ENCODE data around the gene CYP24A1. TPM values are rescaled to one million over a fixed set of nuclear protein-coding genes. Genes with fewer than 3 reads are reported as not detected.

CYP24A1 gene
- total RNA-seq, 2 donors from 2014 or later: 0.13 TPM; not detected in 1

DNA sequence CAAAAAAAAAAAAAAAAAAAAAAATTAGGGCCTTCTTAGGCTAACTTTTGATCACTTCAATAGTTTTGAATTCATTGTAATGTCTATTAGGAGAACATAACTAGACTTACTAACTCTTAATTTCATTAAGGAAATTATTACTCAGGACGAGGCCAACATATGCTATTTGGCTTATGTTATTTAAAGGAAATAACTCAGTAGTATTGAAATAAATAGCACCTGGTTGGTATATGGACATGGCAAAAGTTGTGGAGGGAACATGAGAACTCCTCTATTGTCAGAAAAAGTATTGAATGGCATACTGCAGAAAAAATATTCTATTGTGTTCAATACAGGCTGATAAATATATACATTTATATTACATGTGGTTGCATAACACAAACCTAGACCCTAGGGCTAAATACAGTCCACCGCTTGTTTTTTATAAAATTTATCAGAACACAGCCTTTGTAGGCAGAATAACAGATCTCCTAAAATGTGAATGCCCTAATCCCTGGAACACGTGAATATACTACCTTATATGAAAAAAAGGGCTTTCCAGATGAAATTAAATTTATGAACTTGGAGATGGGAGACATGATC, 18.0 kb downstream of the CYP24A1 start:
- Histone ChIP-seq H3K9ac (ENCODE audit: extremely low read depth, low read length, poor library complexity, severe bottlenecking) (no peak overlapping the region), H3K9me3 (ENCODE audit: control insufficient read depth, low read length) (no peaks in the 10 kb centered on the region), H3K36me3 (ENCODE audit: control insufficient read depth, insufficient read depth, low read length) (no peaks in the 10 kb centered on the region), H3K27ac (ENCODE audit: low read depth, low read length) (no peak overlapping the region), H3K4me3 (ENCODE audit: low read length) (no peak overlapping the region), H3K4me1 (ENCODE audit: control insufficient read depth, insufficient read depth, low read length) (no peaks in the 10 kb centered on the region), H3K27me3 (ENCODE audit: control insufficient read depth, insufficient read depth, low read length, poor library complexity, severe bottlenecking) (no peaks in the 10 kb centered on the region)
- Mint-ChIP-seq H3K27me3 (ENCODE audit: insufficient read depth) (no peaks in the 10 kb centered on the region), H3K36me3 (ENCODE audit: low read depth) (no peaks in the 10 kb centered on the region), H3K4me1 (no peaks in the 10 kb centered on the region), H3K27ac (no peak overlapping the region), H3K4me3 (no peak overlapping the region), H3K9me3 (no peaks in the 10 kb centered on the region)
- TF ChIP-seq, protein P1, sequence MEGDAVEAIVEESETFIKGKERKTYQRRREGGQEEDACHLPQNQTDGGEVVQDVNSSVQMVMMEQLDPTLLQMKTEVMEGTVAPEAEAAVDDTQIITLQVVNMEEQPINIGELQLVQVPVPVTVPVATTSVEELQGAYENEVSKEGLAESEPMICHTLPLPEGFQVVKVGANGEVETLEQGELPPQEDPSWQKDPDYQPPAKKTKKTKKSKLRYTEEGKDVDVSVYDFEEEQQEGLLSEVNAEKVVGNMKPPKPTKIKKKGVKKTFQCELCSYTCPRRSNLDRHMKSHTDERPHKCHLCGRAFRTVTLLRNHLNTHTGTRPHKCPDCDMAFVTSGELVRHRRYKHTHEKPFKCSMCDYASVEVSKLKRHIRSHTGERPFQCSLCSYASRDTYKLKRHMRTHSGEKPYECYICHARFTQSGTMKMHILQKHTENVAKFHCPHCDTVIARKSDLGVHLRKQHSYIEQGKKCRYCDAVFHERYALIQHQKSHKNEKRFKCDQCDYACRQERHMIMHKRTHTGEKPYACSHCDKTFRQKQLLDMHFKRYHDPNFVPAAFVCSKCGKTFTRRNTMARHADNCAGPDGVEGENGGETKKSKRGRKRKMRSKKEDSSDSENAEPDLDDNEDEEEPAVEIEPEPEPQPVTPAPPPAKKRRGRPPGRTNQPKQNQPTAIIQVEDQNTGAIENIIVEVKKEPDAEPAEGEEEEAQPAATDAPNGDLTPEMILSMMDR (conservative IDR thresholded peaks at IDR 0.05): no peak
- 90% methylated on average over 3 of the region's 3 CpGs; no CpG with 5 or more reads in 1 of the 2 experiments for WGBS, 2 experiments (ENCODE audit: insufficient coverage in 1 of 2, insufficient read length in 1 of 2)
- DNase-seq: no peak

DNA sequence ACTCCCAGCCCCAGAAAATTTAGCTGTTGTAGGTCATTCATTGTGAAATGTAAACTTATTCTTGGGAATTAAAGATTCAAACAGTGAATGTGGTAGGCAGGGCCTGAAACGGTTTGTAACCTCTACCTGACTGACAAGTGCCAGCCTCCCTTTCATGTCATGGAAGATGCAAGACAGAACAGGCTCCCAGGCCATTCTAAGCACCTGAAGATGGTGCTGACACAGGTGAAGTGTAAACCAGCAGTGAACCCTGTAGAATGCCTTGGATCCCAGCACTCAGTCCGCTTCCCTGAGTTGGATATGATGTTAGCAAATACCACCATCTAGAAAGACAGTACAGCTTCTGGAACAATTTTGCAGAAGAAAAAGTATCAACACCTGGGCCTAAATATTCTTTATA, 19.3 kb downstream of the CYP24A1 start:
- no peak overlapping the region for H3K4me3 ChIP-seq (ENCODE audit: low read length)
- no peak overlapping the region for H3K9ac ChIP-seq (ENCODE audit: extremely low read depth, low read length, poor library complexity, severe bottlenecking)
- DNase-seq: no peak
- no peaks in the 10 kb centered on the region for H3K9me3 Mint-ChIP-seq
- H3K36me3 Mint-ChIP-seq (ENCODE audit: low read depth): no peaks in the 10 kb centered on the region
- WGBS, 2 experiments (ENCODE audit: insufficient coverage in 1 of 2, insufficient read length in 1 of 2): 68 to 75% methylated on average over 1 to 2 of the region's 2 CpGs
- TF ChIP-seq, protein P1 (conservative IDR thresholded peaks at IDR 0.05): no peak
- no peaks in the 10 kb centered on the region for H3K27me3 ChIP-seq (ENCODE audit: control insufficient read depth, insufficient read depth, low read length, poor library complexity, severe bottlenecking)
- no peaks in the 10 kb centered on the region for H3K4me1 ChIP-seq (ENCODE audit: control insufficient read depth, insufficient read depth, low read length)
- no peak overlapping the region for H3K27ac Mint-ChIP-seq
- no peak overlapping the region for H3K27ac ChIP-seq (ENCODE audit: low read depth, low read length)
- no peaks in the 10 kb centered on the region for H3K9me3 ChIP-seq (ENCODE audit: control insufficient read depth, low read length)
- no peaks in the 10 kb centered on the region for H3K36me3 ChIP-seq (ENCODE audit: control insufficient read depth, insufficient read depth, low read length)
- H3K4me1 Mint-ChIP-seq: no peaks in the 10 kb centered on the region
- no peaks in the 10 kb centered on the region for H3K27me3 Mint-ChIP-seq (ENCODE audit: insufficient read depth)
- no peak overlapping the region for H3K4me3 Mint-ChIP-seq

DNA sequence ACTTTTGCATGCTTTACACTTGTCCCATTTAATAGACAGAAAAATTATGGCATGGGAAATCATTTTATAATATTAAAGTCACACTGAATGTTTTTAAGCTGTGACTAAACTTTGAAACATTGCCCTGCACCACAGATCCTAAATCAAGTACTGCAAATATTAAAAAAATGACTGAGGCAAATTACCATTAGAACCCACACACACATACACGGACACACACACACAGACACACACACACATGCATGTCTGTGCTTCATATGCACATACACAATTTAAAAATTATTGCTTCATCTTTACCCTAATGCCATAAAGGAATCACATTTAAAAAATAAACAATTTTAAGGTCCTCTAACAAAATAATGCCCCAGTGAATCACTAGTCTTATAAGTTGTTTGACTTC, 19.9 kb downstream of the CYP24A1 start:
- H3K9me3 ChIP-seq (ENCODE audit: control insufficient read depth, low read length): no peaks in the 10 kb centered on the region
- H3K36me3 ChIP-seq (ENCODE audit: control insufficient read depth, insufficient read depth, low read length): no peaks in the 10 kb centered on the region
- H3K4me3 Mint-ChIP-seq: no peak overlapping the region
- 92% methylated on average over 1 of the region's 1 CpG; no CpG with 5 or more reads in 1 of the 2 experiments for WGBS, 2 experiments (ENCODE audit: insufficient coverage in 1 of 2, insufficient read length in 1 of 2)
- H3K27ac ChIP-seq (ENCODE audit: low read depth, low read length): no peak overlapping the region
- H3K36me3 Mint-ChIP-seq (ENCODE audit: low read depth): no peaks in the 10 kb centered on the region
- H3K4me1 Mint-ChIP-seq: no peaks in the 10 kb centered on the region
- no peak for DNase-seq
- no peak overlapping the region for H3K9ac ChIP-seq (ENCODE audit: extremely low read depth, low read length, poor library complexity, severe bottlenecking)
- H3K9me3 Mint-ChIP-seq: no peaks in the 10 kb centered on the region
- no peaks in the 10 kb centered on the region for H3K4me1 ChIP-seq (ENCODE audit: control insufficient read depth, insufficient read depth, low read length)
- H3K27me3 Mint-ChIP-seq (ENCODE audit: insufficient read depth): no peaks in the 10 kb centered on the region
- TF ChIP-seq, protein P1 (conservative IDR thresholded peaks at IDR 0.05): no peak
- no peak overlapping the region for H3K27ac Mint-ChIP-seq
- no peak overlapping the region for H3K4me3 ChIP-seq (ENCODE audit: low read length)
- H3K27me3 ChIP-seq (ENCODE audit: control insufficient read depth, insufficient read depth, low read length, poor library complexity, severe bottlenecking): no peaks in the 10 kb centered on the region
